HL-60 (cell line): ENCODE measurements around the gene NEDD4L.

Experiments used
- DNase-seq, 2 experiments: peaks; one replicate each; pipeline ENCODE4 v3.0.0-alpha.2; 2010 to 2020; ENCODE audit warnings: low read depth in 1 of 2, low spot score in 1 of 2
- H3K27ac ChIP-seq: fragments of 250-450 bp; sonication (Bioruptor Pico); replicated peaks from 2 replicates; pipeline ENCODE4 v1.5.1; 2020; ENCODE audit warnings: mild to moderate bottlenecking, moderate library complexity
- H3K27me3 ChIP-seq: fragments of 250-450 bp; sonication (Bioruptor Pico); 2 replicates; pipeline ENCODE4 v1.5.1; 2021; ENCODE audit warnings: mild to moderate bottlenecking, moderate library complexity; ENCODE audit not compliant: insufficient read depth, poor library complexity, severe bottlenecking
- H3K4me3 ChIP-seq: replicated peaks from 2 replicates; pipeline ENCODE4 v1.5.1; 2011; ENCODE audit warnings: mild to moderate bottlenecking, control low read depth, low read length; ENCODE audit not compliant: insufficient read depth
- CTCF ChIP-seq: IDR thresholded peaks from one replicate; pipeline ENCODE4 v1.5.1; 2011; ENCODE audit warnings: low read length, control low read depth, inconsistent platforms; ENCODE audit not compliant: insufficient read depth
- GABPA ChIP-seq: IDR thresholded peaks from 2 replicates; pipeline ENCODE4 v1.6.1; 2012; ENCODE audit warnings: low read depth
- POLR2AphosphoS5 ChIP-seq: IDR thresholded peaks from 2 replicates; pipeline ENCODE4 v1.6.1; 2012; ENCODE audit warnings: low read depth
- REST ChIP-seq: IDR thresholded peaks from 2 replicates; pipeline ENCODE4 v1.6.1; 2012; ENCODE audit warnings: low read depth; ENCODE audit not compliant: insufficient replicate concordance
- SPI1 ChIP-seq: IDR thresholded peaks from 2 replicates; pipeline ENCODE4 v1.6.1; 2012; ENCODE audit warnings: low read depth, mild to moderate bottlenecking, borderline replicate concordance

The NEDD4L gene

GRCh38 chr18:58369616-58370015 is 325.6 kb downstream of the NEDD4L start:
- no peak overlapping the region for H3K27ac ChIP-seq
- H3K4me3 ChIP-seq = no peak overlapping the region
- no peaks in the 10 kb centered on the region for H3K27me3 ChIP-seq
- DNase-seq = no peak
- TF ChIP-seq REST (no peak), GABPA (no peak), CTCF (no peak), POLR2AphosphoS5 (no peak), SPI1 (no peak)

DNA sequence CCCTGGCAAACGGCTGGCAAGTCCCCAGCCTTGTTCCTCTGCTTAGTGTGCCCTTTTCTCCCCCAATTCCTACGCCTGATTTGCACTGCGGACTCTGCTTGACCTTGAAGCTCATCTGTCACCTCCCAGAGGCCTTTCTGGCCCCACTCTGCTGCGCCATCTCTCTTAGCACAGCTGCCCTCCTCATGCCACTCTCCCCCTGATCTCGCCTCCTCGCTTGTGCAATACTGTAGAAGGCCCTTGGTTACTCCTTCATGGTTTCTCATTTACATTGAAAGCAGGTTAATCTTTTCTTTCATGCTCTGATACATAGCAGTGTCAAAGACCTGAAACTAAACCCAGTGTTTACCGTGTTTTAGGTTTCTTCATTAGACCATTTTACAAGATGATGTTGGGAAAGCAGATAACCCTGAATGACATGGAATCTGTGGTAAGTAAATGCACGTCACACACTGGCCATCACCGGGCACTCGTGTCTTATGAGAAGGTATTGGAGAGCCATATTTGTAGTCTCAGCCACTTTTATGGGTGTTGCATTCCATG is 326.1 kb downstream of the NEDD4L start:
- H3K27me3 ChIP-seq = no peaks in the 10 kb centered on the region
- H3K4me3 ChIP-seq = no peak overlapping the region
- DNase-seq = no peak
- H3K27ac ChIP-seq = no peak overlapping the region
- TF ChIP-seq CTCF (no peak), POLR2AphosphoS5 (no peak), GABPA (no peak), SPI1 (no peak), REST (no peak)

DNA sequence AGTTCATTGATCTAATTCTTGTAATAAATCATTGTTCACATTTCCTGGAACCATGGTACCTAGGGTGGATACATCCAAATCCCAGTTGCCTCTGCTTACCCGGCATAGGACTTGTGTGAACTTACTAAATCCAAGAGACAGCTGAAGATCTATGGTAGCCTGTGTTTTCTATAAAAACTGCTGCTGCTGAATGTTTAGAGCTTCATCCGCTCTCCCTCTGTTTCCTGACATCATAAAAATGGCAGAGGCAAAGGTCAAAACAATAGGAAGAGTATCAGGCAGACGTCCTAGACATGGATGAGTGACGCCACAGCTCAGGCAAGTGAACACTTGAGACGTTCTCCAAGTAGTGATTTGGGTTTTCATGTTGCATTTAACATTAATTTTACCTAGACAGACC is 326.6 kb downstream of the NEDD4L start:
- Histone ChIP-seq H3K27ac (no peak overlapping the region), H3K27me3 (no peaks in the 10 kb centered on the region), H3K4me3 (no peak overlapping the region)
- TF ChIP-seq SPI1 (no peak), REST (no peak), CTCF (no peak), GABPA (no peak), POLR2AphosphoS5 (no peak)
- DNase-seq = no peak
